Nucleus accumbens (tissue), 56 donors: Measurements from ENCODE around the gene STYXL1.

Experiments
- DNase-seq, 56 donors: peaks; one replicate each; lab custom pipeline; 2025; lab: John Stamatoyannopoulos, UW

Gene STYXL1

GRCh38 chr7:75962607-75963380 lies 85.0 kb downstream of the STYXL1 start:
- DNase-seq, result peak in 2 of 56 donors; percentile 10 to 33

GRCh38 chr7:75961218-75961617 lies 86.6 kb downstream of the STYXL1 start:
- DNase-seq, result no peak

GRCh38 chr7:75960372-75960771 lies 87.4 kb downstream of the STYXL1 start:
- DNase-seq, result no peak

- no peak for DNase-seq
Measured at GRCh38 chr7:75958802-75959543, 88.8 kb downstream of the STYXL1 start.

- DNase-seq, result no peak
Measured at GRCh38 chr7:75957021-75957736, 90.6 kb downstream of the STYXL1 start.

GRCh38 chr7:75955331-75955955 lies 92.4 kb downstream of the STYXL1 start:
- no peak for DNase-seq

- peak in 1 of 56 donors; percentile 14 for DNase-seq
Measured at GRCh38 chr7:75953931-75954330, 93.9 kb downstream of the STYXL1 start.

- no peak for DNase-seq
Measured at GRCh38 chr7:75953431-75953830, 94.4 kb downstream of the STYXL1 start.

GRCh38 chr7:75951506-75951905 lies 96.3 kb downstream of the STYXL1 start:
- DNase-seq, result peak in 1 of 56 donors; percentile 14

- no peak for DNase-seq
Measured at GRCh38 chr7:75950111-75950681, 97.6 kb downstream of the STYXL1 start.

GRCh38 chr7:75948179-75948578 lies 99.6 kb downstream of the STYXL1 start:
- DNase-seq, result no peak
